Activated CD4-positive, alpha-beta T cell treated with anti-CD3 and anti-CD28 coated beads, Interleukin-2, Interleukin-6, amounts not matched to agents 100 ng/mL and 50 ng/mL, durations not matched to agents 16 hours and 8 hours (primary cell): Measurements from ENCODE around the gene CCDC88B.

ENCODE experiments used
- DNase-seq: peaks from one replicate; pipeline ENCODE4 v3.0.0-alpha.2; 2020

The CCDC88B gene

DNA sequence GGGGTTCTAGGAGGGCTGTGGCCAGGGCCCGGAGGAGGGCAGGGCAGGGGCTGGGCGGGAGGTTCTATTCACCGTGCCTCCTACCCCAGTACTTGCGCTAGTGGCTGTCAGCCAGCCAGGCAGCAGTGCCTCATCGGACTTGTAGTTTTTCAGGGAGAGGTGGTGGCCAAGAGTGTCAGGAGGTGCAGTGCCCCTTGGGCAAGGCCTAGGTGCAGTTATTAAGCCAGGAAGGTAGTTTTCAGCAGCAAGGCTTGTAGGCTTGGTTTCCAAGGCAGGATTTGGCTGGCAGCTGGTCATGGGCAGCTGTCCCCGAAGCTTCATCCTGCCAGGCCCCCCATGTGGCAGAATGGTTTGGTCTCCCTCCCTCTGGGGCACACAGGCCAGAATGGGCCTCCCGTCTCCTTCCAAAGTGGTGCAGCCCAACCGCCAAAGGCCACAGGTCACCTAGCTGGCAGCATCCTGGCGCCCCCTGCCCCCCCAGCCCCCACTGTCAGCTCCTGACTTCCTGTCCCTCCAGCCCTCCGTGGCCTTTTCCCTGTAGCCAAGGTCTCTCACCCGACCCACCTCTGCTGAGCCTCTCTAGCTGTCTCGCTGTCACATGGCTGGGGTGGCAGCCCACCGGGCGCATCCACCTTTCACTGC lies 8.5 kb downstream of the CCDC88B start:
- DNase-seq: no peak

GRCh38 chr11:64349025-64349387 lies 9.0 kb downstream of the CCDC88B start:
- DNase-seq: no peak

DNA sequence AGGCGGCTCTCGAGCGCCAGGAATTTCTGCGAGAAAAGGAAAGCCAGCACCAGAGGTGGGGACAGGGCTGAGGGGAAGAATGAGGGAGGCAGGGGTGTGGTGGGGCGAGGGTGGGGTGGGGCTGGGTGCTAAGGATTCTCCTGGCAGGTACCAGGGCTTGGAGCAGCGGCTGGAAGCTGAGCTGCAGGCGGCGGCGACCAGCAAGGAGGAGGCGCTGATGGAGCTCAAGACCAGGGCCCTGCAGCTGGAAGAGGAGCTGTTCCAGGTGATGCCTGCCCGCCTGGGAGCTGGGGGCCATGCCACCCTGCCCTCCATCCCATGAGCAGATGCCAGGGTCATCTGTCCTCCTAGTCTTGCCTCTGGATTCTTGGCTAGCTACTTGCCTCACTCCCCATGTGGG lies 9.4 kb downstream of the CCDC88B start:
- no peak for DNase-seq

DNA sequence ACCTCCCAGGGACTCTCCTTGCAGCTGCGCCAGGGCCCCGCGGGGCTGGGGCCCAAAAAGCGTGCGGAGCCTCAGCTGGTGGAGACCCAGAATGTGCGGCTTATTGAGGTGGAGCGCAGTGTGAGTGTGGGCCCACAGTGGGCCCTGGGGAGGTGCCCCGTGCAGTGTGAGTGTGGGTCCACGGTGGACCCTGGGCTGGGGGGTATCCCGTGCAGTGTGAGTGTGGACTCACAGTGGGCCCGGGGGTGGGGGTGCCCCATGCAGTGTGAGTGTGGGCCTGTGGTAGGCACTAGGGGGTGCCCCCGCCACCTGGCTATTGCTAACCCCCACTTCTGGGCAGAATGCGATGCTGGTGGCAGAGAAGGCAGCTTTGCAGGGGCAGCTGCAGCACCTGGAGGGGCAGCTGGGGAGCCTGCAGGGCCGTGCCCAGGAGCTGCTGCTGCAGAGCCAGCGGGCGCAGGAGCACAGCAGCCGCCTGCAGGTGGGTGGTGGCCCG lies 11.2 kb downstream of the CCDC88B start:
- DNase-seq: no peak

GRCh38 chr11:64352099-64352994 lies 12.3 kb downstream of the CCDC88B start:
- no peak for DNase-seq

- no peak for DNase-seq
Measured at GRCh38 chr11:64352995-64353714, 13.2 kb downstream of the CCDC88B start.

- DNase-seq: no peak
Measured at GRCh38 chr11:64353715-64354506, 13.9 kb downstream of the CCDC88B start.

- peak; percentile 46 for DNase-seq
Measured at GRCh38 chr11:64355078-64355940, 15.3 kb downstream of the CCDC88B start.

DNA sequence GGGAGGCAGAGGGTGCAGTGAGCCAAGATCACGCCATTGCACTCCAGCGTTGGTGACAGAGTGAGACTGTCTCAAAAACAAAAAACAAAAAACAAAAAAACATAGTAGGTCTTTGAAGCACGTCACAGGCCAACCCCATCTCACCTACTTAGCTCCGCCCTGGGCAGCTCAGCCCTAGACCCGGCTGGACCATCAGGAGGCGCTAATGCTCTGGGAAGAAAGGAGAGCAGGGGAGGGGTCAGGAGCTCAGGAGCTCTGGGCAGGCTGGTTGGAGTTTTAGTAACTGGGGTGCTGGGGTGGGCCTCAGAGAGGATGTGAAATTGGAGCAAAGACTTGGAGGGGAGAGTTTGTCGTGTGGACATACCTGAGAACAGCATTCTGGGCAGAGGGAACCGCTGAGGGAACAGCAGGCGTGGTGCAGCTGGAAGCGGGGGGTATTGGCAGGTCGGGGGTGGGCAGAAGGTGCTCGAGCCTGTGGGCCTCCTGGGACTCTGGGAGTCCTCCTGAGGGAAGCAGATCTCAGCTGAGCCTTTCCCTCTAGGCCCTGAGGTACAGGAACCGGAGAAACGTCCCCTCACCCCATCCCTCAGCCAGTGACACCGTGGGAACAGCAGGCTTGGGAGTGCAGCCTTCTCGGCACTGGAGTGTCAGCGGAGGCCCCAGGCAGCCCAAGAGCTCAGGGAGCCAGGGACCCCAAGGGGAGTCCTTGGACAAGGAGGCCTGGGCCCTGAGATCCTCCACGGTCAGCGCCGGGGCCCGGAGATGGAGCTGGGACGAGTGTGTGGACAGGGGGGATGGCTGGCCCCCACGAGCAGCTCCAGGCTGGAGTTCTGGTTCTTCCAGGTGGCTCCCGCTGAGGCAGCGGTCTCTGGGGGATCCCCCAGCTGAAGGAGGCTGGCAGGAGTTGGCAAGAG lies 16.8 kb downstream of the CCDC88B start:
- DNase-seq: peak; percentile 61

- DNase-seq: no peak
Measured at GRCh38 chr11:64357446-64357845, 17.4 kb downstream of the CCDC88B start.

- DNase-seq: peak; percentile 69
Measured at GRCh38 chr11:64357904-64358535, 18.0 kb downstream of the CCDC88B start.

DNA sequence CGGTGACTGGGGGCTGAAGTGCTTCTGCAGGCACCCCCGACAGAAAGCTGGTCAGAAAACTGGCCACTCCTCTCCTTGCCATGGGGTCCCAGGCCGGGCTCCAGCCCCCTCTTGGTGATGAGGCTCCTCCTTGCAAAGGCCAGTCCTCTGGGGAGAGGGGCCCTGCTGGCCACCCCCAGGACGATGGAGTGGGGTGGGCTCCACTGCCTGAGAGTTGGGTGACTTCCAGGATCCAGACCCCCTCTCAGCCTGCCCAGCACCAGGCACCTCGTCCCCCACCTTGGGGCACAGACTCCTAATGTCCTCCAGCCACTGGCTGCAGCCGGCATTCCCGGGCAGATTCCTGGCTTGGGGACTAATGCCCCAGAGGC lies 18.5 kb downstream of the CCDC88B start:
- no peak for DNase-seq

- DNase-seq: peak; percentile 67
Measured at GRCh38 chr11:64358907-64359711, 19.1 kb downstream of the CCDC88B start, which contains the start of gene RPS6KA4. Gene RPS6KA4, plus strand, starts transcription at chr11:64359162. Its CDS starts 74 bp downstream, at chr11:64359236.

GRCh38 chr11:64359712-64360445 lies 19.9 kb downstream of the CCDC88B start:
- peak; percentile 38 for DNase-seq

- DNase-seq: no peak
Measured at GRCh38 chr11:64360448-64360921, 20.5 kb downstream of the CCDC88B start.

DNA sequence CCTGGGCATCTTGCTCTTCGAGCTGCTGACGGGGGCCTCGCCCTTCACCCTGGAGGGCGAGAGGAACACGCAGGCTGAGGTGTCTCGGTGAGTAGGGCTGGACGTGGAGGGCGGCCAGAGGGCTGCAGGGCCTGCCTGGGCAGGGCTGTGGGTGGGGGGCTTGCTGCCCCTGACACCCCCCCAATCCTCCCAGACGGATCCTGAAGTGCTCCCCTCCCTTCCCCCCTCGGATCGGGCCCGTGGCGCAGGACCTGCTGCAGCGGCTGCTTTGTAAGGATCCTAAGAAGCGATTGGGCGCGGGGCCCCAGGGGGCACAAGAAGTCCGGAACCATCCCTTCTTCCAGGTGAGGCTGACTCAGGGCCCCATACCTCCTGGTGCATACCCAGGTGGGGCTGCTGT lies 21.7 kb downstream of the CCDC88B start:
- DNase-seq: no peak

GRCh38 chr11:64362339-64362738 lies 22.3 kb downstream of the CCDC88B start:
- DNase-seq: no peak

- DNase-seq: no peak
Measured at GRCh38 chr11:64364435-64364834, 24.4 kb downstream of the CCDC88B start.
